ENCODE measurements around the gene TIMM8B. TPM values are rescaled to one million over a fixed set of nuclear protein-coding genes. Genes with fewer than 3 reads are reported as not detected.
"Not testable (repeated sequence)": the region's sequence is repeated elsewhere in the genome, so short reads cannot be mapped to it uniquely, and the experiment has no call there.

TIMM8B gene
- total RNA-seq, 1 donor from 2014 or later: 56.3 TPM

DNA sequence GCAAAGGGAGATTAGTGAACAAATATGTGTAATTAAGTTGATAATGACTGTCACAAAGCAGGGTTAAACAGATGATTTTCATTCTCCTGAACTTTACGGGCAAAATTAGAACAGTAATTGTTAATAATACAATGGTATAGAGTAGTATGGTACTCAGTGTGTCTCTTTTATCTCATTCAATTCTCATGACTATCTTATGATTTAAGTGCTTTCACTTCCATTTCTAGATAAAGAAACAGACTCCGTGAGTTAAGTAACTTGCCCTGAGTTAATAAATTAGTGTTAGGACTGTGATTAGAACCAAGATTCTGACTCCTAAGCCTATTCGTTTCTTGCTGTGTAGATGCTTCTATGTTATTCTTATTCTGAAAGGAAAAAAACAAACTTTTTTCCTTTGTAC lies 34.8 kb downstream of the TIMM8B start:
- no peak overlapping the region for H3K27ac Mint-ChIP-seq (ENCODE audit: unreplicated experiment)
- H3K4me3 Mint-ChIP-seq (ENCODE audit: unreplicated experiment): no peak overlapping the region
- peaks cover 14% of the 10 kb centered on the region for H3K4me1 Mint-ChIP-seq (ENCODE audit: low read depth)
- peaks cover 26% of the 10 kb centered on the region for H3K36me3 Mint-ChIP-seq (ENCODE audit: low read depth)
- TF ChIP-seq, protein P1, sequence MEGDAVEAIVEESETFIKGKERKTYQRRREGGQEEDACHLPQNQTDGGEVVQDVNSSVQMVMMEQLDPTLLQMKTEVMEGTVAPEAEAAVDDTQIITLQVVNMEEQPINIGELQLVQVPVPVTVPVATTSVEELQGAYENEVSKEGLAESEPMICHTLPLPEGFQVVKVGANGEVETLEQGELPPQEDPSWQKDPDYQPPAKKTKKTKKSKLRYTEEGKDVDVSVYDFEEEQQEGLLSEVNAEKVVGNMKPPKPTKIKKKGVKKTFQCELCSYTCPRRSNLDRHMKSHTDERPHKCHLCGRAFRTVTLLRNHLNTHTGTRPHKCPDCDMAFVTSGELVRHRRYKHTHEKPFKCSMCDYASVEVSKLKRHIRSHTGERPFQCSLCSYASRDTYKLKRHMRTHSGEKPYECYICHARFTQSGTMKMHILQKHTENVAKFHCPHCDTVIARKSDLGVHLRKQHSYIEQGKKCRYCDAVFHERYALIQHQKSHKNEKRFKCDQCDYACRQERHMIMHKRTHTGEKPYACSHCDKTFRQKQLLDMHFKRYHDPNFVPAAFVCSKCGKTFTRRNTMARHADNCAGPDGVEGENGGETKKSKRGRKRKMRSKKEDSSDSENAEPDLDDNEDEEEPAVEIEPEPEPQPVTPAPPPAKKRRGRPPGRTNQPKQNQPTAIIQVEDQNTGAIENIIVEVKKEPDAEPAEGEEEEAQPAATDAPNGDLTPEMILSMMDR (IDR thresholded peaks at IDR 0.05): no peak
- DNase-seq (ENCODE audit: low spot score): no peak
- peaks cover 3% of the 10 kb centered on the region for H3K9me3 Mint-ChIP-seq (ENCODE audit: low read depth)
- no peaks in the 10 kb centered on the region for H3K27me3 Mint-ChIP-seq (ENCODE audit: low read depth)

DNA sequence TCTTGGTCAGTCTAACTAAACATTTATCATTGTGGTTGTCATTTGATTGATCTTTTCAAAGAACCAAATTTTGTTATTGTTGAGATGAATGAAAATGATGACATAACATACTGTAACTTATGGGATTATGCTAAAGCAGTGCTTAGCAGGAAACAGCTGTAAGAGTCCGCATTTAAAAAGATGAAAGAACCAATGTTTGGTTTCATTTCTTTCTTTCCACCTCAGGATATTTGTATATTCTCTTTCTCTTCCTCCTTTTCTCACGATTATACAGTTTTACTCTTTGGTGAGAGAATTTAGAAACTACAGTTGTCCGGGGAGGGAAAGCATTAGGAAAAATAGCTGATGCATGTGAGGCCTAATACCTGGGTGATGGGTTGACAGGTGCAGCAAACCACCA lies 35.8 kb downstream of the TIMM8B start:
- Mint-ChIP-seq H3K9me3 (ENCODE audit: low read depth) (peaks cover 3% of the 10 kb centered on the region), H3K4me3 (ENCODE audit: unreplicated experiment) (no peak overlapping the region), H3K27me3 (ENCODE audit: low read depth) (no peaks in the 10 kb centered on the region), H3K36me3 (ENCODE audit: low read depth) (peaks cover 29% of the 10 kb centered on the region), H3K4me1 (ENCODE audit: low read depth) (peaks cover 14% of the 10 kb centered on the region), H3K27ac (ENCODE audit: unreplicated experiment) (no peak overlapping the region)
- TF ChIP-seq, protein P1 (IDR thresholded peaks at IDR 0.05): no peak
- DNase-seq (ENCODE audit: low spot score): no peak

DNA sequence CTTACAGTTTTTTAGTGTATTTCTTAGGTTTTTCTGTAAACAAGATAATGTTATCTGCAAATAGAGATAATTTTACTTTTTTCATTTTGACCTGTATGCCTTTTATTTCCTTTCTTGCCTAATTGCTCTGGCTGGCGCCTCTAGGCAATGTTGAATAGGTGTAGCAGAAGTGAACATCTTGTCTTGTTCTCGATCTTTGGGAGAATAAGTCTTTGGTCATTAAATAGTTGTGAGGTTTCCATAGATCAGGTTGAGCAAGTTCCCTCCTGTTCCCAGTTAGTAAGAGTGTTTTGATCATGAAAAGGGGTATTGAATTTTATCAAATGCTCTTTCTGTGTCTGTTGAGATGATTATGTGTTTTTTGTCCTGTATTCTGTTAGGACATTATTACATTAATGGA lies 36.8 kb downstream of the TIMM8B start:
- no peak for DNase-seq (ENCODE audit: low spot score)
- Mint-ChIP-seq H3K4me3 (ENCODE audit: unreplicated experiment) (no peak overlapping the region), H3K4me1 (ENCODE audit: low read depth) (peaks cover 14% of the 10 kb centered on the region), H3K9me3 (ENCODE audit: low read depth) (peaks cover 3% of the 10 kb centered on the region), H3K27me3 (ENCODE audit: low read depth) (no peaks in the 10 kb centered on the region), H3K36me3 (ENCODE audit: low read depth) (peaks cover 33% of the 10 kb centered on the region), H3K27ac (ENCODE audit: unreplicated experiment) (no peak overlapping the region)
- TF ChIP-seq, protein P1 (IDR thresholded peaks at IDR 0.05): no peak

DNA sequence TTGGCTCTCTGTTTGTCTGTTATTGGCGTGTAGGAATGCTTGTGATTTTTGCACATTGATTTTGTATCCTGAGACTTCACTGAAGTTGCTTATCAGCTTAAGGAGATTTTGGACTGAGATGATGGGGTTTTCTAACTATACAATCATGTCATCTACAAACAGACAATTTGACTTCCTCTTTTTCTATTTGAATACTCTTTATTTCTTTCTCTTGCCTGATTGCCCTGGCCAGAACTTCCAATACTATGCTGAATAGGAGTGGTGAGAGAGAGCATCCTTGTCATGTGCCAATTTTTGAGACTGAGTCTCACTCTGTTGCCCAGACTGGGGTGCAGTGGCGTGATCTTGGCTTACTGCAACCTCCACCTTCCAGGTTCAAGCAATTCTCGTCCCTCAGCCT lies 38.3 kb downstream of the TIMM8B start:
- H3K9me3 Mint-ChIP-seq (ENCODE audit: low read depth); DNase-seq (ENCODE audit: low spot score); H3K27me3 Mint-ChIP-seq (ENCODE audit: low read depth); H3K4me3 Mint-ChIP-seq (ENCODE audit: unreplicated experiment): not testable (repeated sequence)
- Mint-ChIP-seq H3K36me3 (ENCODE audit: low read depth) (peaks cover 30% of the 10 kb centered on the region), H3K4me1 (ENCODE audit: low read depth) (peaks cover 14% of the 10 kb centered on the region), H3K27ac (ENCODE audit: unreplicated experiment) (peak overlapping the region; percentile 97)

DNA sequence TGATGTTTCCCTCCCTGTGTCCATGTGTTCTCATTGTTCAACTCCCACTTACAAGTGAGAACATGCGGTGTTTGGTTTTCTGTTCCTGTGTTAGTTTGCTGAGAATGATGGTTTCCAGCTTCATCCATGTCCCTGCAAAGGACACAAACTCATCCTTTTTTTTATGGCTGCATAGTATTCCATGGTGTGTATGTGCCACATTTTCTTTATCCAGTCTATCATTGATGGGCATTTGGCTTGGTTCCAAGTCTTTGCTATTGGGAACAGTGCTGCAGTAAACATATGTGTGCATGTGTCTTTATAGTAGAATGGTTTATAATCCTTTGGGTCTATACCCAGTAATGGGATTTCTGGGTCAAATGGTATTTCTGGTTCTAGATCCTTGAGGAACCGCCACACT lies 39.9 kb downstream of the TIMM8B start:
- peaks cover 17% of the 10 kb centered on the region for H3K4me1 Mint-ChIP-seq (ENCODE audit: low read depth)
- H3K9me3 Mint-ChIP-seq (ENCODE audit: low read depth); H3K4me3 Mint-ChIP-seq (ENCODE audit: unreplicated experiment); DNase-seq (ENCODE audit: low spot score); H3K27me3 Mint-ChIP-seq (ENCODE audit: low read depth); H3K27ac Mint-ChIP-seq (ENCODE audit: unreplicated experiment): not testable (repeated sequence)
- H3K36me3 Mint-ChIP-seq (ENCODE audit: low read depth): peaks cover 28% of the 10 kb centered on the region

DNA sequence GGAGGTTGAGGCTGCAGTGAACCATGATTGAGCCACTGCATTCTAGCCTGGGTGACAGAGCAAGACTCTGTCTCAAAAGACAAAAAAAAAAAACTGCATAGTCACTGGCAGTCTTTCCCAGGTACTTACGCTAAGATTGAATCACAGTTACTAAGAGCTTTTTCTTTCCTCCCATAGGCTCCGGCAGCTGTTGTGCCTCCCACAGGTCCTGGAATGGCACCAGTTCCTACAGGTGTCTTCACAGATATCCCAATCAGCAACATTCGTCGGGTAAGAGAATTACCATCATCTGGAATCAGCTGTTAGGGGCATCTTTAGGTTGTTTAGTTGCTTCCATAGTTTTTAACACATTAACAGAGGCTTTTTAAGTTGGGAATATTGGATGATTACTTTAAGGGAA lies 41.6 kb downstream of the TIMM8B start:
- H3K27ac Mint-ChIP-seq (ENCODE audit: unreplicated experiment): no peak overlapping the region
- DNase-seq (ENCODE audit: low spot score): no peak
- no peak overlapping the region for H3K4me3 Mint-ChIP-seq (ENCODE audit: unreplicated experiment)
- peaks cover 17% of the 10 kb centered on the region for H3K4me1 Mint-ChIP-seq (ENCODE audit: low read depth)
- H3K9me3 Mint-ChIP-seq (ENCODE audit: low read depth): peaks cover 3% of the 10 kb centered on the region
- no peaks in the 10 kb centered on the region for H3K27me3 Mint-ChIP-seq (ENCODE audit: low read depth)
- peaks cover 28% of the 10 kb centered on the region for H3K36me3 Mint-ChIP-seq (ENCODE audit: low read depth)
- TF ChIP-seq, protein P1 (IDR thresholded peaks at IDR 0.05): no peak

Data from chondrocyte (in vitro differentiated cells).